NCI-H2107 treated with DMSO at 0.1 percent for 48 hours (cell line): ENCODE measurements around the gene MOGAT3.
A peak's percentile ranks its signal among the peaks of the same experiment; 100 is the strongest.

Experiments
- DNase-seq: peaks from one replicate; lab custom pipeline; 2025; ENCODE audit not compliant: unreplicated experiment; lab: John Stamatoyannopoulos, UW

MOGAT3 gene

DNA sequence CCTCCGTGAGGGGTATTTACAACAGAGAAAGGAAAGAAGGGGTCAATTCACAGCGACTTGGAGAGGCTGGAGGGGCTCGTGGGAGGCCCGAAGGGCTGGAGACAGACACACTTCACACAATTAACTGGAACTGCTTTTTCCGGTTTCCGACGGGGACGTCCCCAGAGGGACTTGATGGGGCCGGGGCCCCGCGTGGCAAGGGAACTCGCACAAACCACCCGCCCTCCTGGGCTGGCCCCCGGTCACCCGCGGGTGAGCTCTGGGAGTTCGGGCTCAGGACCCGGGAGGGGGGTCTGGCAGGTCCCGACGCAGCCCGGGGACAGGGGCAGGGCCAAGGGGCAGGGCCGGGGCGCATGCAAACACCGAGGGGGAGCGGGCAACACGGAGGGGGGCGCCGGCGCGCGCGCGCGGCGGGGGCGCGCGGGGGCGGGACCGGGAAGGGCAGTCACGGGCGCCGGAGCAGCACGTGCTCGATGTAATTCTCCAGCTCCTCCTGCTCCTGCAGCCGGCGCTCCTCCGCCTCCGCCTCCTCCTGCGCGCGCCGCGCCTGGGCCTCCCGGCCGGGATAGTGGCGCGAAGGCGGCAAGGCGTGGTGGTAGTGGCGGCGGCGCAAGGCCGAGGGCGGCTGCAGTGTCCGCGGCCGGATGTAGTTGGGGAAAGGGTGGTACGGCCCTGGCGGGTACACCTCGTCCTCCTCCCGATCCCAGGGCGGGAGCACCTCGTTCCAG lies 38.1 kb downstream of the MOGAT3 start:
- DNase-seq = no peak

DNA sequence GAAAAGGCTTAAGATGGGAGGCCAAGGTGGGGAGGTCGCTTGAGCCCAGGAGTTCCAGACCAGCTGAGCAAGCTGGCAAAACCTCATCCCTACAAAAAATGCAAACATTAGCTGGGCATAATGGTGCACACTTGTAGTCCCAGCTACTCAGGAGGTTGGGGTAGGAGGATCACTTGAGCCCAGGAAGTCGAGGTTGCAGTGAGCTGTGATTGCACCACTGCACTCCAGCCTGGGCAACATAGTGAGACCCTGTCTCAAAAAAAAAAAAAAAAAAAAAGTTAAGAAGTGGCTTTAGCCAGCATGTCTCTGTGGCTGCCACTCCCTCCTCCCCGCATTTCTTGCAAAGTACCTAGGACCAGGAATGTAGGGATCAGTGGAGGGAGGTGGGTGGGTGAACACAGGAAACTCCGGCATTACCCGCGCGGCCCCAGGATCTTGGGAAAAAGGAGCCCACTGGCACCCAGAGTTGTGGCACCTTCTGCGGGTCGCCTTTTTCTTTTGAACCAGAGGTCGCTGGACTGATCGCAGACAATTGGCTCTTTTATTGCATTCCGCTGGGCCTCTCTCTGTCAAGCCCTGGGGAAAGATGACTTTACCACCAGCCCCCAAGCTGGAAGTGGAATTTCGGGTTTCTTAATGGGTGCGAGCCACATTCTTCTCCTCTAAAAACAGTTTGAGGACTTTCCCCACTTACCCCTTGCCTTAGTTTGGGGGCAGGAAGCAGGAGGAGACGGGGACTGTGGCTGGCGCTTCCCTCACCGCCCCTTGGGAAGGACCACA lies 39.0 kb downstream of the MOGAT3 start:
- no peak for DNase-seq

DNA sequence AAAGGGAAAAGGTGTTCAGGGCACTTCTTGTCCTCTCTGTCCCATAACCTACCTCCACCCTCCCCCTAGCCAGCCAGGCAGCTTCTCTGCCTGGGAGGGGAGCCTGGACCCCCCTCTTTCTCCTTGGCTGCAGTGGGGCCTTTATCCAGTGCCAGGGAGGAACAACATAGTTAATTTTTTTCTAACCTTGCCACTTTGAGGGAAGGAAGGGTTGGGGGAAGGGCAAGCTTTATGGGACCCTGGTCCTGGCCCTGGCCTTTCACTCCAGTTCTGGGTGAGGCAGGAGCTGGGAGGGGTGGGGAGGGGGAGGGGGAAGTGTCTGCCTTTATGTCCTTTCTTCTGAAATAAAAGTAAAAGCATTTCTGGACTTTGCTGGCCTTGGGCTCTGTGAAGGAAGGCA lies 39.9 kb downstream of the MOGAT3 start:
- no peak for DNase-seq

DNA sequence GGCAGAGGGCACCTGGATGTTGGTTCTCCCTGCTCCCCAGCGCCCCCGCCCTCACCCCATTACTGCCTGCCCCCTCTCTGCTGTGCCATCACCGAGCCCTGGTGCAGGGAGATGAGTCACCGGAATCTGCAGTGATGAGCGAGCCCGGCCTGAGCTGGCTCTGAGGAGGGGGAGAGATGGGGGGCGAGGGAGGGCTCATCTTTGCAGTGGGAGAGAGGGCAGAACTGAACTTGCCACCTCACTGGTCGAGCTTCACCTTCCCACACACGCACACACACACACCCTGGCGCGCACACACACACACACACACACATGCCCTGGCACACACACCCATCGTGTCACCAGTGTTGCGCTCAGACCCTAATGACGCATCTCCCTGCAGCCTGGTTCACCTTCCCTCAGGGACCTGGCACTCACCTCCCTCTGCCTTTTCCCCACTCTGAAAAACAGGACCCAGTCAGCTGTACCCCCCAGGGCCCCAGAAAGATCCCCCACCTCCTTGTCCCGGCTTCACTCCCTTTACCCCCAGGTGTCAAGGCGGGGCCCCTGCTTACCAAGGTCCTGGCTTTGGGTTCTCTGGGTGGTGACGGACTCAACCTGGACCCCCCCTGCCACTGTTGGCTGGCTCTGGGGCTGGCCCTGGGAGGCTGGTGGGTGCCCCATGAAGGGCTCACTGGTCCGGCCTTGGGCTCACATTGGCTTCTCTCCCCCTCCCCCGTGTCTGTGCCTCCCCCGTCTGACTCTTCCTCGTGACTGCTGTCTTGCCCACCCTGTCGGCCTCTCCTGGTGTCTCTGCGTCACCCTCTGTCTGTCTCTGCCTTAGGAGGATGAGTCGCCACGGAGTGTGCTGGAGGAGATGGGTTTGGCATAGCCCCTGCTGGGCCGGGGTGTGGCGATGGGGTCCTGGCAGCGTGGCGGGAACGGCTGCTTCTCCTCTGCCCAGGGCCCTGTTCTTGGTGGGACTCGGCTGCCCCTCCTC lies 40.9 kb downstream of the MOGAT3 start:
- no peak for DNase-seq

DNA sequence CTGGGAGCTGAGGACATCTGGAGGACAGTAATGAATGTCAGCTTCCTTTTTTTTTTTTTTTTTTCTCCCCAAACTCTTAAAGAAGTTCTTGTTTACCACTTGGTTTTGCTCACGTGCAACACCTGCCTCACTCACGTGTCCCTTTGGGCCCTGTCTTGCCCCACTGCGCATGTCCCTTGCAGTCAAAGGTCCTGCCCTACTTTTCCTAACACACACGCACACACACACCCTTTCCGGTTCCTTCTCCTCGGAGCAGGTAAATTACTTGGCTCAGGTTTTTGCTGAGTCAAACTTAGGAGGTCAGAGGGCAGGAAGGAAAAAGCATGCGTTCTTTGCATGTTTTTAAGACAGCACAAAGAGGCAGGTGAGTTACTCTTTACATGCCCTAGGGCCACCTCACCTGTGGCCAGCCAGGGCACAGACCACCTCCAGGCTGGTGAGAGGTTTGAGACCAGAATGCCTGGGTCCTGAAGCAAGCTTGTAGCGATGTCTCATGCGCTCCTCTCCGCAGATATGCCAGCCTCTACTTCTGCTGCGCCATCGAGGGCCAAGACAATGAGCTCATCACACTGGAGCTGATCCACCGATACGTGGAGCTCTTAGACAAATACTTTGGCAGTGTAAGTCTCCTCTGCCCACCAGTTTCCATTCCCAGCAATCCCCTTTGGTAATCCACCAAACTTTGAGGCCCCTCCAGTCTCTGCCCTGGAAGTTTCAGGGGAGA lies 43.8 kb downstream of the MOGAT3 start:
- no peak for DNase-seq

DNA sequence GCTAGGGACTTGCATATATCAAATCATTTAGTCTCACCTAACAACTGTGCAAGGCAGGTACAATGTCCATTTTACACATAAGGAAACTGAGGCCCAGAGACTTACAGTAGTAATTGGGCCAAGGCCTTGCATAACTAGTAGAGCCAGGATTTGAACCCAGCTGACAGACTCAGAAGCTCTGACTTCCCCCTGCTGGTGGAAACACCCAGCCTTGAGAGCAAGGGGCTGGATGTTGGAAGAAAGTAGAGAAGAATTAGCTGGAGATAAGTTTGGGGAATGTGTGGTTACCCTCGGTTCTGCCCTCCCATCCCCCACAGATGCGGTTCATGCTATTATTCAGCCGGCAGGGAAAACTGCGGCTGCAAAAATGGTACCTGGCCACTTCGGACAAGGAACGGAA lies 44.6 kb downstream of the MOGAT3 start:
- no peak for DNase-seq

DNA sequence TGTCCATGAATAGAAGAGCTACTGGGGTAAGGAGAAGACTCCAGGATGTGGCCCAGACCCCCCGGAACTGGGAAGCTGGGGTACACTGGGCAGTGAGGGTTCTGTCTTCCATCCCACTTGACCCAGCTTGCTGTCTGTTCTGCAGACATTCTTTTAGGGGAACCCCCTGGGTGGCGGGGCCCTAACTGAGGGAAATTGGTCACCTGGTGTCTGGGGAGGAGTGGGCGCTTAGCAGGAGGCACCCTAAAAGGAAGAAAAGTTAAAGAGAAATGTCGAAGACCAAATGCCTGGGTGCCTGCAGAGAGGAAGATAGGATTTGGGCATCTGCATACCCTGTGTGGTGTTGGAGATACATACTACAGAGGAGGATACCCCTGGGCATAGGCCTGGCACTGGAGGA lies 45.5 kb downstream of the MOGAT3 start:
- no peak for DNase-seq

DNA sequence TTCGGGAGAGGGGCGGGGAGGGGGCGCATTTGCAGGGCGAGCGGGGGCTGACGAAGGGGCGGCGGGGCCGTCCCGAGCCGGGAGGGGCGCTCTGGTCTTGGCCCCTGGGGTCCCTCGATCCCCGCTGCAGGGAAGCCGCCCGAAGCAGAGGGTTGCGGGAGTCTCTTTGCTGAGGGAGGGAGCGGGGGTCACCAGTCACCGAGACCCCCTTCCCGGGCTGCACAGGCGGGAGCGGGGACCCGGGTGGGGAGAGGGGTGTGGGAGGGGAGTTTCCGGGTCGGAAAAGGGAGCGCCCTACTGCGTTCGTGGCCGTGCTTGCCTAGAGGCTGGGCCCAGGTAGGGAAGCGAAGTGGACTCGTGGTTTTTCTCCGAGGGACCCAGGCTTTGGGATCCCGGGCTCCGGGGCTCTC lies 46.1 kb downstream of the MOGAT3 start:
- no peak for DNase-seq

DNA sequence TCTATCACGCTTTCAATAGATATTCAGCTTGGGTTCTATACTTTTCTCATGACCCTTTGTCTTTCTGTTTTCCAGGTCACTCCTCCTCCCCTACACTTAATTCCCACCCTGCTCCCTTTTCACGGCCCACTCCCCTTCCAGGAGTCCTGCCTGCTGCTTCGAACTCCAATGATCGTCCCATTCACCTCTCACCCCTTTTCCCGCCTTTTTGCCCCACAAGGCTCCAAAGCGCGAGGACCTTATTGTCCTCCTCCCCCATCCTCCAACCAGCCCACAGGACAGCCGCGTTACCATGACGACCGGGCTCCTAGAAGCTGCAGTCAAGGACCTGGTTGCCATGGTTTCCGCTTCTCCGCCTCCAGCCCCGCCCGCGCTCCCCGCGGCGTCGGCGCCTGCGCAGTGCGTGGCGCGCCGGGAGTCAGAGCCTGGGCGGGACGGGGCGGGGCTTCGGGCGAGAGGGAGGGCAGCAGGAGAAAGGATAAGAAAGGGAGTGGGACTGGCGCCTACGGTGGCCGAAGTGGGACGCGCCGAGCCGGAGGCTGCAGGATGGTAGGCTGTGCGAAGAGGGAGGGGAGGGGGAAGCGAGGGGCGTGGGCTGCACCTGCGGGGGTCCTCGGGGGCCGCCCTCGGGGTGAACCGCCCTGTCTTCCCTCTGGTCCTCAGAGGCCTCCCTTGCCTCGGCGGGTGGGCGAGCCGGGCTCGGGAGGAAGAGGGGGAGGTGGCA lies 46.7 kb downstream of the MOGAT3 start, which contains the start of gene AP1S1:
Gene AP1S1, plus strand, starts transcription at position 508 of the 724 bp plus-strand sequence. Its CDS starts 39 bp downstream, at position 547.
- peak; percentile 85 for DNase-seq

DNA sequence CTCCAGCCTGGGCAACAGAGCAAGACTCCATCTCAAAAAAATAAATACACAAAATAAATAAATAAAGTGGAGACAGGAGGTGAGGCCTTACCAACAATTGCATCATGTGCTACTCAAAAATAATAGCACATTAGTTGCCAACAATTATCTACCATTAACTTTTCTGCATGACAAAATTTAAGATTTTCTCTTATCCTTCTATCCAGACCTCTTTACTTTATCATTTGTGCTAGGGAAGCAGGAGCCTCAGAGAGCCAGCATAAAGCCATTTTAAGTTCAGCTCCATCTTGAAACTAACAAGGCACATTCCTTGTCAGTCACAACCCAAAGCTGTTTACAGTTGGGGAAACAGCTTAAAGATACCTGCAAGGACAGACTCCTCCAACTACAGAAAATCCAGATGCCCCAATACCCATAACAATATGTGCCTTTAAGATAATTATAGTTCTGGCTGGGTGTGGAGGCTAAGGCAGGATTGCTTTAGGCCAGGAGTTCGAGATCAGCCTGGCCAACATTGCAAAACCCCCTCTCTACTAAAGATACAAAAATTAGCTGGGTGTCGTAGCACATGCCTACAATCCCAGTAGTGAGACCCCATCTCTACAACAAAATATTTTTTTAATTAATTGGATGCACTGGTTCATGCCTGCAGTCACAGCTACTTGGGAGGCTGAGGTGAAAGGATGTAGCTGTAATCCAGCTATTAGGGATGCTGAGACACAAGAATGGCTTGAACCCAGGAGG lies 48.8 kb downstream of the MOGAT3 start:
- DNase-seq = no peak
